Inflammatory macrophage treated with lipopolysaccharide for 4 hours (primary cell): ENCODE data around the gene GRPR.

Experiments used
- DNase-seq: peaks from one replicate; pipeline ENCODE4 v3.0.0-alpha.2; 2020

The GRPR gene

GRCh38 chrX:16123222-16123786 lies at the start of gene GRPR:
Gene GRPR (plus strand): TSS chrX:16123565. CDS start chrX:16123954, 389 bp downstream.
- peak; percentile 74 for DNase-seq

- DNase-seq, result no peak
Observed at GRCh38 chrX:16075087-16075486, 48.3 kb upstream of the GRPR start.

DNA sequence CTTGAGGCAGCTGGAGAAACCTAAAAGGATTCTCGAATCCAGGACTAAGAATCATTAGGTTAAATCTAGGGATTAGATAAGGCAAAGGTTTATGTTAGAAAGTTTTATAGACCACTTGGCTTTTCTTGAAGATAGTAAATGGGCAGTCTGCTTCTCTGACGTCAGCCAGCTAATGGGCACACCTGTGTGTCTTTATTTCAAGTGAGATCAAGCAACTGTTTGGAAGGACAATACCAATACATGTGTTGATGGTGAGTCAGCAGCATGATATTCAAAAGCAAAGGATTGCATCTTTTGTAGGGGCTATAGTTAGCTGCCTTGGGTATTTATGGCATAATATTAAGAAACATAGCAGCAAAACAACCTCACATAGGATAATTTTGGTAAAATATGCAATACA lies 46.5 kb upstream of the GRPR start:
- no peak for DNase-seq

GRCh38 chrX:16077811-16078210 lies 45.6 kb upstream of the GRPR start:
- DNase-seq, result no peak

DNA sequence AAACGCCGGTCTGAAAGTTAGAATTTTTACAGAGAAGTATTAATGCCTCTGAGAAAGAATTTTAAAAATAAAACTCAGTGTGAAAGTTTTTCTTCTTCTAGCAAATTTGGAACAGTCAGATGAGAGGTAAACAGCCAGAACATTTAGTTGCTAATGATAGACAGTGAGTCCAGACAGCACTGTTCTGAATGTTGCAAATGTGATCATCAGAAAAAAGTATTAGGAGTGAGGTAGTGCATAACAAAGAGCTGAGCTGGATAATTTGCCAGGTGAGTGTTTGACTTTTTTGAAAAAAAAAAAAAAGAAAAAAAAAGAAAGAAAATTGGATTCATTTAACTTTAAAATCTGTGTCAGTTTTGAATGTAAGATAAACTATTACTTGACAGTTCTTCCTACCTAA lies 42.0 kb upstream of the GRPR start:
- DNase-seq, result no peak

GRCh38 chrX:16082470-16083085 lies 40.8 kb upstream of the GRPR start:
- DNase-seq, result no peak

GRCh38 chrX:16087076-16087475 lies 36.3 kb upstream of the GRPR start:
- DNase-seq, result no peak

- DNase-seq, result no peak
Observed at GRCh38 chrX:16089086-16089485, 34.3 kb upstream of the GRPR start.

DNA sequence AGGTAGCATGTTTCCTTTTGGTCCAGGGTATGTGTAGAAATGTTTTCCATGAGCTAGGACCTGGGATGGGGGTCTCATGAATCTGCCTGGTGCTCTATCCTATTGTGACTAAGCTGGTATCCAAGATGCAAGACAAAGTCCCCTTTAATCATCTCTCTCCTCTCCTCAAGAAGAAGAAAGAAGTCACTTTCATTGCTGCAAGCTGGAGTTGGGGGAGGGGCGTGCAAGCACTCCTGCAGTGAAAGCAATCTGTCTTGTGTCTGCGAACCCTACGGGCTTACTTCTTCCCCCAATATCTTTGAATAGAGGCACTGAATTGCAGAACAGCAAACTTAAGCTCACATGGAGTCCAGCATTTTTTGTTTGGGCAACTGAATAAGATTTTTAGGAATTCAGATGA lies 27.2 kb upstream of the GRPR start:
- no peak for DNase-seq

- DNase-seq, result no peak
Observed at GRCh38 chrX:16100673-16101072, 22.7 kb upstream of the GRPR start.

- no peak for DNase-seq
Observed at GRCh38 chrX:16101581-16101980, 21.8 kb upstream of the GRPR start.

DNA sequence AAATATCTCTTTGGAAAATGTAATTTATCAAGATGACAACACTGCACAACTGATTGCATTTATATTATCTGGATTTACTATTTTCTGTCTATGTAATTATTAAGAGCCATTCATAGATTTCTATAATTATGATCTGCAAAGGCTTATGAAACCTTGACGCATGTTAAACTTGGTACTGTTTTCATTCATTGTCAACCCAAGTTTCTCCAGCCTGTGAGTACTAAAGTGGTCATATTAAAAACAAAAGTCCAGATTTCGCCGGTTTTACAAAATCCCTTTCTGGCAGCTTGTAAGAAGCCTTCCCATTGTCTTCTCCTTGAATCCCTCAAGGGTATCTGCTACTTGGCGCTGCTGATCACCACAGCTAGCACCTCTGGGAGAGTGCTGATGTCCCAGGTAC lies 19.7 kb upstream of the GRPR start:
- DNase-seq, result no peak

DNA sequence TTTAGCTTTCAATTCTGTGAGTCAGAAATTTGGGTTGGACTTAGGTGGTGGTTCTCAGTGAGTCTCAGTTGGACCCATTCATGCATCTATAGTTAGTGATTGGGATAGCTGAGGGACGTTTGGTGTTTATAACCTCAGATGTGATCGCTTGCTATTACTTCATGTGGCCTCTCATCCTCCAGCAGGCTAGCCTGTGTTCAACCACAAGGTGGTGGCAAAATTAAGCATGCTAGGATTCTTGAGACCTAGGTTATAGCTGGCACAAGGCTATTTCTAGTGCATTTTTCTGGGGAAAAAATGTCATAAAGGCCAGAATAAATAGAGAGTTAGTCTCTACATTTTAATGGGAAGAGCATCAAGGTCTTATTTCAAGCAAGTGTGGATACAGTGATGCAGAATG lies 10.9 kb upstream of the GRPR start:
- no peak for DNase-seq

GRCh38 chrX:16113978-16114565 lies 9.3 kb upstream of the GRPR start:
- DNase-seq, result peak; percentile 82

DNA sequence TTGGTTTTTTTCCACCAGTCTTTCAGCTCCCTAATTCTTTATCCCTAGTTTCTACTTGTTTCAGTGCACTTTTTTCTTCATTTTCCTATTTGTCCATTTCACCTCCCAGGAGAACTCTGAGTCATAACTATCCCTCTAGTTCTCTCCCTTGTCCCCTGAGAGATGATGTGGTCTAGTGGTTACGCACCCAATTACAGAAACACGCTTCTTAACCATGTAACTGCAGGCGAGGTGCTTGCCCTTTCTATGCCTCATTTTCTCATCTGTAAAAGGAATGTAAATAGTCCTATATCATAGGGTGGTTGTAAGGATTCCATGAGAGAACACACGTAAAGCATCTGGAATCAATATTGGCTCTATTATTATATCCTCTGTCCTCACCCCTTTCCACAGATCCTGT lies 8.8 kb upstream of the GRPR start:
- no peak for DNase-seq

GRCh38 chrX:16119353-16120220 lies 3.8 kb upstream of the GRPR start:
- peak; percentile 73 for DNase-seq

DNA sequence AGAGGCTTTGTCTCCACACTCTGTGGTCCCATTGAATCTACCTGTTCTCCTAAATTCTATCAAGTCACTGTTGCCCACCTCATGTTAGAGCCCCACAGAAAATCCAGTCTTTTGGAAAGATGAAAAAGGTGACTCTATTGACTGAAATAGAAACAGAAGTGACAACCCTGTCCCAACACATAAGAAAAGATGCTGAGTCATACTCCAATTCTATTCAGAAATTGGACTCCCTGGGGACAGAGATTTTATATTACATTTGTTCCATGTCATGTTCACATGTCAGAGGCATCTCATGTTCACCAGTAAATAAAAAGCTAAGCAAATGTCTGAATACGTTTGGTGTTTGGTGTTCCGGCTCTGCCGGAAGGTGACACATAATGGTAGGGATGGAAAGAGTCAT lies 2.9 kb upstream of the GRPR start:
- DNase-seq, result no peak

- no peak for DNase-seq
Observed at GRCh38 chrX:16124201-16124600, 836 bp downstream of the GRPR start.

DNA sequence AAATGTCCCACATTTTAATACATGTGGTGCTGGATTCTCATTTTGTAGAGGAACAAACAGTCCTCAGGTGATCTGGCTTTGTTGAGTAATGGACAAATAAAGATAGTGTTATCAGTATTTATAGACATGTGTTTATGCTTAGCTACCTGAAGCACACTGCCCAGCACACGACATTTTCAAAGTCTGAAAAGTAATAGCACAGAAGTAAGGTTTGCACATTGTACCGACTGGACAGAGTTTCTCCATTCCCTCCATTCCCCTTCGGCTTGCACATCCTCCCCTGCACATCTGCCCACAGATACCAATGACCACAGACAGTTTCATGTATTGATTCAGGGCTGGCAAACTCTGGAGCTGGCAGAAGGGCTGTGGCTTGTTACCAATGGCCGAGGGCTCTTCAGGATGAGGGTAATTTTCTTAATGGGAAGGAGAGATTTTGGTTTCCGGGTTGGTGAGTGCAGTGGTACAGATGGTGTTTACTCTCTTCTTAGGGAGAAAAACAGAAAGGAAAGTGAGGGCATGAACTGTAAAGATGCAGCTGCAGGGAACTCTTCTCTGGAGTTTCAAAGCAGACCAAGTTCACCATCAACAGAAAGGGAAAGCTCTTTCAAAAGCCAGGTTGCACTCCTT lies 2.3 kb downstream of the GRPR start:
- DNase-seq, result no peak

GRCh38 chrX:16130707-16131106 lies 7.3 kb downstream of the GRPR start:
- DNase-seq, result no peak

GRCh38 chrX:16134936-16135335 lies 11.6 kb downstream of the GRPR start:
- DNase-seq, result no peak

GRCh38 chrX:16136080-16136479 lies 12.7 kb downstream of the GRPR start:
- DNase-seq, result no peak

DNA sequence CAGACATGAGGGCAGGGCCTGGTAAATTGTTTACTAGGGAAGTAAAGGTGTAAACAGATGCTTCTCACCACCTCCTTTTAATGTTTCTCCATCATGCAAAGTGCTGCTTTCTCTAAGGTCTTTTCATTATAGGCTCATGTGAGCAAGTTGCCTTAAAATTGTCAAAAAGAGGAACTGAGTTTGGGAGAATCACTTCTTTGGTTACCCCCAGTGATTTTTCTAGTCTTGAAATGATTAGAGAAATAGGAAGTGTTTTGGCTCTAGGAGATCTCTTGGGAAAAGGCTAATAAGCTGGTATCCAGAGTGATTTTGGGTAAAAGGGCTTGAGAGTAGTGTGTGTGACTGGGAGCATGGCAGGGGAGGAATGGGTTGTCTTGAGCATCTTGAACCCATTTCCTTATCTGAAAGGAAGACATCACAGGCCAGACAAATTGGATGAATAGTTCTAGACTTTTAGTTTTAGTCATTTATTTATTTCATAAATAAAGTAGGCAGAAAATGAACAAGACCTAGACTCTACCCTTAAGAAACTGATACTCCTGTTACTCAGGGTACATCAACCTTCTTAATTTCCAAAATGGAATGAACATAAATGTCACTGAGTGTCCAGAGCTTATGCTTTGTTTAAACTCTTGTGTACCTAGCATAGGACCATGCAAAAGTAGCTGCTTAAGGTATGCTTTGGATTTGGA lies 14.2 kb downstream of the GRPR start:
- no peak for DNase-seq
